Hypothalamus (tissue), 51 donors: ENCODE results near the gene CPZ.
"Not testable (repeated sequence)": the region's sequence is repeated elsewhere in the genome, so short reads cannot be mapped to it uniquely, and the experiment has no call there.

Experiments used
- DNase-seq, 51 donors: peaks; one replicate each; lab custom pipeline; 2025; lab: John Stamatoyannopoulos, UW

Gene CPZ

DNA sequence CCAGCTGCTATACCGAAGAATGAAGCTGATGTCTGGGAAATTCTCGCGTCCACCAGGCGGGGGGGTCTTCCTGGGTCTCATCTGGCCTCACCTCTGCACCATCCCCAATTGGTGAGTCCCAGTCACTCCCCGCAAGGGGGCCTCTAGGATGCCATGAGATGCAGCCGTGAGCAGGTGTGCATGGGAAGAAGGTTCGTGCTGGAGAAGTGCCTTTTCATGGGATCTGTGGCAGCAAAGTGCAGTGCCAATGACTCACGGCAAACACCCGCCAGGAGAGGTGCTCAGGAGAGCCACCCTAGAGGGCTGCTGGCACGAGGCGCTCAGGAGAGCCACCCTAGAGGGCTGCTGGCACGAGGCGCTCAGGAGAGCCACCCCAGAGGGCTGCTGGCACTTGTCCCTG, 55.1 kb downstream of the CPZ start:
- no peak for DNase-seq

GRCh38 chr4:8648296-8648695, 55.7 kb downstream of the CPZ start:
- DNase-seq = no peak

GRCh38 chr4:8648816-8649630, 56.5 kb downstream of the CPZ start:
- DNase-seq = no peak

GRCh38 chr4:8649631-8650361, 57.2 kb downstream of the CPZ start:
- DNase-seq = no peak

GRCh38 chr4:8651661-8652180, 59.2 kb downstream of the CPZ start:
- DNase-seq = no peak

DNA sequence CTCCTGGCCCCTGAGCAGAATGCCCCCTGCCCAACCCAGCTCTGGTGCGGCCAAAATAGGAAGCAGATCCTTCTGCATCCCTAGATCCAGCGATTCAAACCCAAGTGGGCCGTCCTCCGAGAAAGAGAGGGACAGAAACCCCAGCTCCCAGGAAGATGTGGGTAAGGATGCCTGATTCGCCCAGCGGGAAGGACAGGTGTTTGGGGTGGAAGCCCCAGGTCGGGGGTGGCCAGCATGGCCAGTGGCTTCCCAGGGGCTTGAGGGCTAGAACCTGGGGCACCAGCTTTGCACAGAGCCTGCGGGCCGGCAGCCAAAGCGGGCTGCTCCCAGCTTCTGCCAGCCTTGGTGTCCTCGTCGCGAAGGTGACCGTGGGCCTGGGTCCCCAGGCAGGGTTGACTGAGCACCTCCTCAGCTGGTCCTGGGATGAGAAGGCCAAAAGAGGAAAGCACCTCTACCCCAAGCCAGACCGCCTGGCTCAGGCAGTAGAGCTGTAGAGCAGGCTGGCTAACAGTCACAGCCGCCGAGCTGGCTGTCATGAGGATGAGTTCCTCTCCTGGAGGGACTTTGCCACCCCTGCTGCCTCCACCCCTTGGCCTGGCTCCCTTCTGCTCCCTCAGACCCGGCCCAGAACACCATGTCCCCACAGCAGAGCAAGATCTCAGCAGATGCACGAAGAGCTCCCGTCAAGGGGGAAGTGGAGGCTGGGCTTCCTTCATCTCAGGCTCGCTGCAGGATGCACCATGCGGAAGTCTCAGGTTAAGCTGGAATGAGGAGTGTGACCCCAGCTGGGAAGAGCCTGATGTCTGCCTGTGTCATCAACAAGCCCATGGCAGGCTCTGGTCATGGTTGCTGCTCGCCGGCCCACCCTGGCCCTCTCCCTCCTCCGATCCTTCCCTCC, 59.9 kb downstream of the CPZ start:
- DNase-seq = no peak

DNA sequence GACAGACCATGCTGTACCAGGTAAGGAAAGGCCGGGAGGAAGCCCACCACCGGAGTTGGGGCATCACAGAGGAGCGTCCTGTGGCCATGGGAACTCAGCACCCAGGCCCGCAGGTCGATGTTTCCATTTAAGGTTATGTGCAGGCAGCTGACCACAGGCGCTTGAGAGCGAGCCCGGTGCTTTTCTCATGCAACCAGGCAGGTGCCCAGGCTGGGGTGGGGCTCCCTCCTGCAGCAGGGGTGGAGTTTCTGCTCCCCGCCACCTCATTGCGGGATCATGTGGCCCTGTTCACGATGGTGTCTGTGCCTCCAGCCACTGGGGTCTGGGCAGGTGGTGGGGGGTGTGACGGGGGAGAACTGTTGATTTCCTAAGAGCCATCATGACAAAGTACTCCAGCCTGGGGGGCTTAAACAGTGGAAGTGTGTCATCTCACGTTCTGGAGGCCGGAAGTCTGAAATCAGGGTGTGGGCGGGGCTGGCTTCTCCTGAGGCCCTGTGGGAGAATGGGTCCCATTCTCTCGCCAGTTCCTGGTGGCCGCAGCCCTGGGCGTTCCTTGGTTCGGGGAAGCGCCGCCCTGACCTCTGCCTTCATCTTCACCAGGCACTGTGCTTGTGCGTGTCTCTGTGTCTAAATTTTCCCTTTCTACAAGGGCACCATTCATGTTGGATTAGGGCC, 60.9 kb downstream of the CPZ start:
- DNase-seq = no peak

GRCh38 chr4:8654139-8654538, 61.6 kb downstream of the CPZ start:
- DNase-seq = not testable (repeated sequence)

- DNase-seq = no peak
Observed at GRCh38 chr4:8655411-8656184, 63.0 kb downstream of the CPZ start.

DNA sequence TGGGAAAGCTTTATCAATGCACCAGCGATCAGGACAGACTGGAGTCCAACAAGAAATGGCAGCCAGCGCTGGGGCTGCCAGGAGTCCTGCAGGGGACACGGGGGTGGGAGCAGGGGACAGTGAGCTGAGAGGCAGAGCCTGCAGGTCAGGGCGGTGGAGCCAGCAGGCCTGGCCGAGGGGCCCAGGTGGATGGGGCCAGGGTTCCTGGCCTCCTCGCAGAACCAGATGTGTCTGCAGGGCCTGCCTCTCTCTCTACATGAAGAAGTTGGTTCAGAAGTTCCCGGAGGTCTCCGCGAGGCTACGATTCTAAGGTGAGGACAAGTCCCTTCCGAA, 63.6 kb downstream of the CPZ start:
- DNase-seq = no peak

DNA sequence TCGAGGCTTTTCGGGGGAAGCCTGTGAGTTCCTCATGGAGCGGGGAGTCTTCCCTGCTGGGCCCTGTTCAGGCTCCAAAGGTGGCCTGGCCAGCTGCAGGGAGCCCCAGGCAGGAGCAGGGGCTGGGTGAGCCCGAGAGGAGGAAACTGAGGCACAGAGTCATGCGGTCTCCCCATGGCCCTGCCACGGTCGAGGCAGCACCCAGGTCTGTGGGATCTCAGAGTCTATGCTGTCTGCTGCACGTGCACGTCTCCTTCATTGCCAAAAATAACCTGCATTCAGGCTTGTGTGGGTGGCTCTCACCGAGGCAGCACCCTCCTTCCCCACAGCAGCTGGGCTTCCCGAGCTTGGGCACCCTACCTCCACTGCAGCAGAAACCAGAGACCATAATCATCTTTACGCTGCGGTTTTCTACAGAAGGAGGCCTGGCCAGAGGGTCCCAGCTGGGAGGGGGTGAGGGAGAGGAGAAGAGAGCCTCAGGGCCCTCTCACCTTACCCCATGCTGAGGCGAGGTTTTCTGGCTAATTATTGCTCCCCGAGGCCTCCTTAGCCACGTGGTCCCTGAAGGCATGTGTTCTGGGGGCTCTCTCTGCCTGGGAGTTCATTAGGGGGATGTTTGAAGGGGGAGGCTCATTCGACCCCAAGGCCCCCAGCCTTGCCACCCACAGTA, 64.3 kb downstream of the CPZ start:
- no peak for DNase-seq

GRCh38 chr4:8657381-8658088, 65.0 kb downstream of the CPZ start:
- no peak for DNase-seq

DNA sequence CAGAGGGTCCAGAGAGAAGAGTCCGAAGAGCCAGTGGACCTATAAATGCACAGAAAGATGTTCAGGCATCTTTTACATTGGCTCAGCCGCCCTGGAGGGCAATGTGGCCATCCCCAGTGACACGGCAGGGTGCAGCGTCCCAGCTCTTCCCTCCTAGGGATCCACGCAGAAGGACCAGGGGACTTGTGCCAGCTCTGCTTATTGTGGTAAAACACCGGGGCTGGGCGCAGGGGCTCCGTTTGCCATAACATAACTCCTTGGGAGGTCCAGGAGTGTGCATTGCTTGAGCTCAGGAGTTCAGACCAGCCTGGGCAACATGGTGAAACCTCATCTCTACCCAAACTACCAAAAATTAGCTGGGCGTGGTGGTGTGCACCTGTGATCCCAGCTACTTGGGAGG, 70.2 kb downstream of the CPZ start:
- no peak for DNase-seq

- no peak for DNase-seq
Observed at GRCh38 chr4:8664031-8664805, 71.7 kb downstream of the CPZ start.

DNA sequence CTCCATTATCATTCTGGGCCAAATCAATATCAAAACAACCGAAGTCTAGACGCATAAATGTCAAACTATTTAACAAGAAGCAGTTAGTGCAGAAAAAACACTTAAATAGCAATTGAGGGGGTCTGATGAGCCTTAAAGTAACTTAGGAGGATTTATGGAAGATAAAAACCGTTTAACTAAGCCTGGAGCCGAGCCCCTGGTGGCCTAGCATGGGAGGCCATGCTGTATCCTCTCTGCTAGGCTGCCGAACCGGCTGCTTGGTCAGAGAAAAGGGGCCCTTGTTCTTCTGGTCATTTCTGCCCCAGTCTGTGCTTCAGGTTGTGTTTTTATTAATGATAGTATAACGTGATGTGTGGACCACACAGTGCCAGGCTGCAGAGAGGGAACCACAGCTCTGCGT, 72.4 kb downstream of the CPZ start:
- DNase-seq = no peak

DNA sequence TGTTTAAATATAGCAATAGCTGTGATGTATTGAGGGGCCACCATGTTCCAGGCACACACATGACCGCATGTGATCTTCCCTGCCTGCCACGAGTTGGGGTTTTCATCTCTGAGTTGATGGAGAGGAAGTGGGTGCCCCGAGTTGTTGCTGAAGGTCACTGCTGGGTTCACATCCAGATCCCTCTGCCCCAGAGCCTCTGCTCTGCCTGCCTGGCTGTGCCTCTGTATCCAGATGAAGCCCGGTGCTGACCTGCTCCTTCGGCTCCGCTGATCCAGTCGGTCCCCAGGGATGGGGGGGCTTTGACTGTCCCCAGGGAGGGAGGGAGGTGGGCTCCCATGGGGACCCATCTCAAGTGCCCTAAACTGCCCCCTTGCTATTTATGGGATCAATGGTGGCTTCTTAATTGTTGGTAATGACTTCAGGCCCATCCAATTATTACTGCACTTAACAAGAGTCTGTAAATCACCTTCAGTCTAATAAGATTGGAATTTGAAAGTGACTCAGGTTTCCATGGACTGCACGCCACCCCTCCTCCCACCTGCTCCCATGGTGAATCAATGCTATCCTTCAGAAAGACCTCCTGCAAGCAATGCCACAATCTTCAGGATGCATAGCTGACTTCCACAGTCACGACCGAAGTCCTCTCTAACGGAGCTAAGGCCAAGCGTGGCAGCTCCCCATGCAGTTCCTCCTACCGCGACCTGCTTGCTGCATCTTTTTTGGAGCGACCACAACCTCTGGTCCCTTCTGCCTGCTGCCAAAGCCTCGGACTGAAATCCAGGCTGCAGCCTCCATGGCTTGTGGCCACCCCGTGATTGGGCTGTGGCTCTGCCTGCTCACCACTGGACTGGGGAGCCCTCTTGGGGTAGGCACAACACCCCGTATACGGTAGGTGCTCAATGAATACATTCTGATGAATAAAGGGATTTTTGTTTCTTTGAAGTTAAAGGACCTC, 73.1 kb downstream of the CPZ start:
- DNase-seq = no peak

DNA sequence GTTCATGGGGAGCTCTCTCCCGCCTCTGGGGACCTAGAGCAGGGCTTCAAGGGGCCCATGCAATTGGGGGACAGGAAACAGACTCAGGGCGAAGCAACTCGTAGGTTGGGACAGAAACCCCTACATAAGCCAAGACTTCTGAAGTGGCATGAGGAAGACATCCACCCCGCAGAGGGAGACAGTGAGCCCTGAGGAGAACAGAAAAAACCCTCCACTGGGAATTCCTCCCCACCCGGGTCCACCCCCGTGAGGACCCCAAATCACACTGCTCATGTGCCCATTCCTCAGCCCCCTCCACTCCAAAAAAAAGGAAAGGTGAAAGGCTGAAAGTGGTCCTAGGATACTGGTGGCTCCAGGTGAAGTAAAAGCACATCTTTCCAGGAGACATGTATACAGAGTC, 74.0 kb downstream of the CPZ start:
- DNase-seq = no peak
